PC-9 (cell line): ENCODE measurements around the gene PRRC2B. TPM values are rescaled to one million over a fixed set of nuclear protein-coding genes. Genes with fewer than 3 reads are reported as not detected.
A peak's percentile ranks its signal among the peaks of the same experiment; 100 is the strongest.

Experiments
- BruUV-seq: library from RNA; stranded (reverse); fragments of 400-500 nt; replicated peaks from 2 replicates; lab custom pipeline; 2021; lab: Mats Ljungman, UMichigan
- CTCF ChIA-PET: fragments of 300-600 bp; sonication (Branson Sonifier 250); formaldehyde crosslinking; loops from one replicate; lab custom pipeline; 2022; ENCODE audit warnings: antibody characterized with exemption; lab: Charles Lee
- POLR2A ChIA-PET: fragments of 300-600 bp; sonication (Branson Sonifier 250); formaldehyde crosslinking; loops from one replicate; lab custom pipeline; 2022; ENCODE audit warnings: antibody characterized with exemption; ENCODE audit not compliant: unreplicated experiment; lab: Charles Lee
- DNase-seq, 2 experiments: peaks; one replicate each; pipeline versions ENCODE4 v3.0.0 to v3.0.0-alpha.2; 2015 to 2022; ENCODE audit warnings: mixed read lengths in 1 of 2
- H2AFZ ChIP-seq: fragments of 200-600 bp; sonication (generic); 2 replicates; pipeline ENCODE4 v1.8.1; 2017; ENCODE audit warnings: antibody characterized with exemption
- H3F3A ChIP-seq: fragments of 200-600 bp; sonication (generic); 2 replicates; pipeline ENCODE4 v1.8.1; 2017; ENCODE audit warnings: antibody characterized with exemption, mild to moderate bottlenecking, low read depth; ENCODE audit not compliant: insufficient read depth
- H3K27ac ChIP-seq: fragments of 200-600 bp; sonication (generic); 2 replicates; pipeline ENCODE4 v1.6.1; 2016; ENCODE audit warnings: mixed run types
- H3K27me3 ChIP-seq: fragments of 200-600 bp; sonication (generic); 2 replicates; pipeline ENCODE4 v1.6.1; 2016; ENCODE audit warnings: low read depth, mixed run types; ENCODE audit not compliant: insufficient read depth
- H3K36me3 ChIP-seq: fragments of 200-600 bp; sonication (generic); 2 replicates; pipeline ENCODE4 v1.6.1; 2016; ENCODE audit warnings: low read depth, mixed run types
- H3K4me1 ChIP-seq: fragments of 200-600 bp; sonication (generic); replicated peaks from 2 replicates; pipeline ENCODE4 v1.6.1; 2016; ENCODE audit warnings: mixed run types; ENCODE audit not compliant: insufficient read depth
- H3K4me2 ChIP-seq: fragments of 200-600 bp; sonication (generic); 2 replicates; pipeline ENCODE4 v1.6.1; 2017; ENCODE audit warnings: mixed run types
- H3K4me3 ChIP-seq: fragments of 200-600 bp; sonication (generic); 2 replicates; pipeline ENCODE4 v1.6.1; 2016; ENCODE audit warnings: mixed run types
- H3K79me2 ChIP-seq: fragments of 200-600 bp; sonication (generic); 2 replicates; pipeline ENCODE4 v1.6.1; 2017; ENCODE audit warnings: low read depth, mixed run types
- H3K9me2 ChIP-seq: fragments of 200-600 bp; sonication (generic); 2 replicates; pipeline ENCODE4 v1.8.1; 2017; ENCODE audit warnings: mild to moderate bottlenecking; ENCODE audit not compliant: insufficient read depth
- H3K9me3 ChIP-seq: fragments of 200-600 bp; sonication (generic); 2 replicates; pipeline ENCODE4 v1.8.1; 2016; ENCODE audit warnings: low read depth; ENCODE audit not compliant: insufficient read depth
- H4K20me1 ChIP-seq: fragments of 200-600 bp; sonication (generic); 2 replicates; pipeline ENCODE4 v1.8.1; 2017; ENCODE audit not compliant: insufficient read depth
- CTCF ChIP-seq: fragments of 200-600 bp; sonication (generic); conservative IDR thresholded peaks from 2 replicates; pipeline ENCODE4 v1.6.1; 2017; ENCODE audit warnings: mixed run types, antibody characterized with exemption, mild to moderate bottlenecking, moderate library complexity
- EZH2 ChIP-seq: fragments of 200-600 bp; sonication (generic); IDR thresholded peaks from 2 replicates; pipeline ENCODE4 v1.8.0; 2017; ENCODE audit warnings: antibody characterized with exemption, low read depth
- intact Hi-C: fragments of 100-400 bp; cut with micrococcal nuclease; formaldehyde crosslinking; loops from one replicate; pipeline ENCODE4 v1.10.0; 2022; ENCODE audit not compliant: unreplicated experiment
- total RNA-seq: library from RNA; stranded (reverse); gene quantifications from 2 replicates; pipeline ENCODE4 v1.2.3, GENCODE V29; 2021

The PRRC2B gene
- total RNA-seq, 1 experiment from 2014 or later: 361 TPM

- Histone ChIP-seq H3K9me2 (no peaks in the 10 kb centered on the region), H3K27me3 (no peaks in the 10 kb centered on the region), H3K4me1 (peaks cover 33% of the 10 kb centered on the region), H3K4me3 (no peak overlapping the region; the same call in 1 of the 2 replicates), H3K9me3 (no peaks in the 10 kb centered on the region), H3F3A (peaks cover 20% of the 10 kb centered on the region; the same call in 1 of the 2 replicates), H3K79me2 (no peaks in the 10 kb centered on the region), H4K20me1 (no peaks in the 10 kb centered on the region; the same call in 1 of the 2 replicates), H3K36me3 (no peaks in the 10 kb centered on the region), H2AFZ (no peak overlapping the region), H3K27ac (peak overlapping the region; percentile 34), H3K4me2 (peak overlapping the region; percentile 70)
- intact Hi-C loops: loop anchor here (1.0 kb wide), 1 partner anchor 25 kb away; no protein-coding TSS in a partner anchor
- peak; percentile 63 to 78 for DNase-seq
- no peak for TF ChIP-seq EZH2
- no peak for TF ChIP-seq CTCF
- CTCF ChIA-PET: interaction anchor here (0.6 kb wide), 3 partner anchors 16 to 74 kb away, joined by 3 to 15 read pairs (median 10); no protein-coding TSS in a partner anchor
- POLR2A ChIA-PET: interaction anchor here (0.6 kb wide), 3 partner anchors 10 to 351 kb away, joined by 3 to 11 read pairs (median 4); no protein-coding TSS in a partner anchor
- no TSS peak for BruUV-seq
Measured at GRCh38 chr9:131382850-131383729, 10.8 kb upstream of the PRRC2B start.

GRCh38 chr9:131385296-131385695 is 8.6 kb upstream of the PRRC2B start:
- intact Hi-C loops: no loop called here
- Histone ChIP-seq H3K27ac (no peak overlapping the region), H3K4me1 (peaks cover 33% of the 10 kb centered on the region), H3K36me3 (no peaks in the 10 kb centered on the region), H3K4me3 (no peak overlapping the region), H3K9me3 (no peaks in the 10 kb centered on the region), H3F3A (peaks cover 20% of the 10 kb centered on the region; the same call in 1 of the 2 replicates), H3K79me2 (no peaks in the 10 kb centered on the region), H3K4me2 (no peak overlapping the region), H3K27me3 (no peaks in the 10 kb centered on the region), H4K20me1 (no peaks in the 10 kb centered on the region; the same call in 1 of the 2 replicates), H3K9me2 (no peaks in the 10 kb centered on the region), H2AFZ (no peak overlapping the region)
- ChIA-PET CTCF (interaction anchor here (0.7 to 1.1 kb wide), 2 partner anchors 44 to 96 kb away, joined by 3 to 5 read pairs; no protein-coding TSS in a partner anchor), POLR2A (interaction anchor here (0.6 to 0.7 kb wide), 2 partner anchors 81 to 933 kb away, joined by 7 to 10 read pairs; no protein-coding TSS in a partner anchor)
- no peak for DNase-seq
- no TSS peak for BruUV-seq
- TF ChIP-seq CTCF: no peak
- no peak for TF ChIP-seq EZH2

- peaks cover 20% of the 10 kb centered on the region; the same call in 1 of the 2 replicates for H3F3A ChIP-seq
- no peak overlapping the region for H3K4me2 ChIP-seq
- CTCF ChIA-PET: interaction anchor here (1.1 kb wide), 1 partner anchor 95 kb away, joined by 3 read pairs; no protein-coding TSS in a partner anchor
- H4K20me1 ChIP-seq: no peaks in the 10 kb centered on the region; the same call in 1 of the 2 replicates
- H3K4me1 ChIP-seq: peaks cover 33% of the 10 kb centered on the region
- no peaks in the 10 kb centered on the region for H3K36me3 ChIP-seq
- no peaks in the 10 kb centered on the region for H3K9me2 ChIP-seq
- POLR2A ChIA-PET: no interaction called here
- no peak for DNase-seq
- intact Hi-C loops: no loop called here
- no peaks in the 10 kb centered on the region for H3K9me3 ChIP-seq
- no peaks in the 10 kb centered on the region for H3K27me3 ChIP-seq
- H3K27ac ChIP-seq: no peak overlapping the region
- no peak overlapping the region for H2AFZ ChIP-seq
- BruUV-seq: no TSS peak
- no peak for TF ChIP-seq EZH2
- no peak for TF ChIP-seq CTCF
- no peaks in the 10 kb centered on the region for H3K79me2 ChIP-seq
- no peak overlapping the region for H3K4me3 ChIP-seq
Measured at GRCh38 chr9:131386281-131386680, 7.6 kb upstream of the PRRC2B start.
